ENCODE results near the gene ID4.

The ID4 gene

GRCh38 chr6:19860235-19860877, 23.2 kb downstream of the ID4 start:
- no peak for DNase-seq (ENCODE audit: low spot score)

GRCh38 chr6:19864285-19864684, 27.1 kb downstream of the ID4 start:
- no peak for DNase-seq (ENCODE audit: low spot score)

- no peak for DNase-seq (ENCODE audit: low spot score)
Observed at GRCh38 chr6:19865178-19865577, 28.0 kb downstream of the ID4 start.

- DNase-seq (ENCODE audit: low spot score): no peak
Observed at GRCh38 chr6:19866173-19866984, 29.2 kb downstream of the ID4 start.

- DNase-seq (ENCODE audit: low spot score): no peak
Observed at GRCh38 chr6:19866985-19867627, 29.9 kb downstream of the ID4 start.

- no peak for DNase-seq (ENCODE audit: low spot score)
Observed at GRCh38 chr6:19869464-19869863, 32.3 kb downstream of the ID4 start.

GRCh38 chr6:19870322-19870721, 33.2 kb downstream of the ID4 start:
- DNase-seq (ENCODE audit: low spot score): no peak

GRCh38 chr6:19873031-19873430, 35.9 kb downstream of the ID4 start:
- no peak for DNase-seq (ENCODE audit: low spot score)

- DNase-seq (ENCODE audit: low spot score): no peak
Observed at GRCh38 chr6:19876672-19877071, 39.5 kb downstream of the ID4 start.

- DNase-seq (ENCODE audit: low spot score): no peak
Observed at GRCh38 chr6:19879663-19880062, 42.5 kb downstream of the ID4 start.

GRCh38 chr6:19880066-19880465, 42.9 kb downstream of the ID4 start:
- DNase-seq (ENCODE audit: low spot score): no peak

- DNase-seq (ENCODE audit: low spot score): no peak
Observed at GRCh38 chr6:19891451-19891850, 54.3 kb downstream of the ID4 start.

Measured in kidney capillary endothelial cell (primary cell).